ENCODE results near the gene CALM1. TPM values are rescaled to one million over a fixed set of nuclear protein-coding genes. Genes with fewer than 3 reads are reported as not detected.
A peak's percentile ranks its signal among the peaks of the same experiment; 100 is the strongest.

Gene CALM1
- total and polyA plus RNA-seq, 2 donors (not counting 3 experiments of a cell fraction or from before 2014, with no cell fraction given), result 476 to 731 TPM

DNA sequence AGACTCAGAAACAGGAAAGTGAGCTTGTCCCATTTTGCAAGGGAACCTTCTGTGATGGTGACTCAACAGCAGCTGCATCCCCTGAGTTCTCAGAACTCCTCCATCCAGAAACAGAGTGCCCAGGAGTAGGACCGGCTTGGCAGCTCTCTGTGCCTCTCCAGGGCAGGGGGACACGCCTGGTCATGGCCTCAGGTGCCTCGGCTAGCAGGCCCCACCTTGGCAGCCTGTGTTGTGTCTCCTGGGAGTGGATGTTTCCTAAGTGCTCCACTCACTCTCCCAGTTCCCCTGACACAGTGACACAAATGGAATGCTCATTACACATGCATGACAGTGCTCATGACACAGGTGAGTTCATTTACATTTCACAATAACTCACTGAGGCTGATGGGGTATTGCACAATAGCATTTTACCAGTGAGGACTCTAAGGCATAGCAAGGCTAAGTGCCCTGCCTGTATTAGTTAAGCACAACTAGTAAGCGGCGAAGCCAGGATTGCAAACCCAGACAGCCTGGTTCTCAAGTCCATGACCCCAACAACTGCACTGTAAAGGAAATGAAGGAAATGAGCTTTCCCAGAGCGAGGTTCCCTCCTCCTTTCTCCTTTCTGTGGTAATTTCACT is 47.4 kb downstream of the CALM1 start:
- Histone ChIP-seq H3K9me1 (replicated peaks; ENCODE audit: control insufficient read depth, extremely low read depth, insufficient read depth, low read length) (no peaks in the 10 kb centered on the region), H3K4me1 (ENCODE audit: control insufficient read depth, extremely low read depth, insufficient read depth, low read length) (peaks cover 7% of the 10 kb centered on the region), H3K27me3 (ENCODE audit: control insufficient read depth in 2 of 2, insufficient read depth in 2 of 2, low read length in 2 of 2) (no peaks in the 10 kb centered on the region), H3K4me2 (ENCODE audit: insufficient read depth, low read length) (no peak overlapping the region), H3K9ac (replicated peaks; ENCODE audit: extremely low read depth, insufficient read depth, low read length) (no peak overlapping the region), H3K27ac (ENCODE audit: insufficient read depth, low read depth, low read length) (no peak overlapping the region), H3K4me3 (replicated peaks in 1 of 3; ENCODE audit: insufficient read depth in 1 of 3, low read depth in 1 of 3, low read length in 3 of 3) (no peak overlapping the region), H3K9me3 (replicated peaks; ENCODE audit: control insufficient read depth, insufficient read depth, low read length) (no peaks in the 10 kb centered on the region), H2AFZ (ENCODE audit: low read depth, low read length) (no peak overlapping the region), H3K79me2 (ENCODE audit: control insufficient read depth, insufficient read depth, low read length) (no peaks in the 10 kb centered on the region), H4K20me1 (replicated peaks; ENCODE audit: control insufficient read depth, extremely low read depth, insufficient read depth, low read length) (no peaks in the 10 kb centered on the region), H3K36me3 (ENCODE audit: control insufficient read depth in 2 of 2, extremely low read depth in 1 of 2, insufficient read depth in 2 of 2, low read length in 2 of 2) (no peaks in the 10 kb centered on the region)
- peak; percentile 62 for FAIRE-seq
- CTCF ChIA-PET, result interaction anchor here (0.8 to 2.0 kb wide), 9 partner anchors 10 to 314 kb away, joined by 3 to 7 read pairs (median 4); no protein-coding TSS in a partner anchor
- TF ChIP-seq, protein P1, sequence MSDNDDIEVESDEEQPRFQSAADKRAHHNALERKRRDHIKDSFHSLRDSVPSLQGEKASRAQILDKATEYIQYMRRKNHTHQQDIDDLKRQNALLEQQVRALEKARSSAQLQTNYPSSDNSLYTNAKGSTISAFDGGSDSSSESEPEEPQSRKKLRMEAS (IDR thresholded peaks at IDR 0.05; ENCODE audit: insufficient read depth, insufficient read length), result no peak
- POLR2A ChIA-PET, result interaction anchor here (1.0 kb wide), 1 partner anchor 45 kb away, joined by 4 read pairs; no protein-coding TSS in a partner anchor
- peak; percentile 75 for DNase-seq (ENCODE audit: low read depth, low spot score)
- no TSS peak for BruUV-seq (replicated peaks)
- dilution Hi-C loops (cut with MboI; ENCODE audit: extremely low pct_ligation_motif_present, low sequenced_read_pairs), result no loop called here
- intact Hi-C loops (cut with micrococcal nuclease), result loop anchor here (1.0 kb wide), 2 partner anchors 17 to 35 kb away; no protein-coding TSS in a partner anchor

DNA sequence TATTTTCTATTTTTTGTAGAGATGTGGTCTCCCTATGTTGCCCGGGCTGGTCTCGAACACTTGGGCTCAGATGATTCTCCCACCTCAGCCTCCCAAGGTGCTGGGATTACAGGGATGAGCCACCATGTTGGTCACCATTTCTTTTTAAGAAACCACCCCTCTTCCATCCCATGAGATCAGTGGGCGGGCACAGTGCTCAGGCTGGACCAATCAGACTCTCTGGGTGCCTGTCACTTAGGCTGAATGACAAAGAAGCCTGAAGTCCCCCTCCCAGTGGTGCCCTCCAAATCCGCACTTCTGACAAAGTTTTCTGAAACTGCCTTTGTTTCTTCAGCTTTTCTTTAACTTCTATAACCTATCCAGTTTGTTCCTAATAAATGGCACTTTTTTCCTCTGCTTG is 48.2 kb downstream of the CALM1 start:
- no peaks in the 10 kb centered on the region for H3K36me3 ChIP-seq (ENCODE audit: control insufficient read depth in 2 of 2, extremely low read depth in 1 of 2, insufficient read depth in 2 of 2, low read length in 2 of 2)
- TSS peak; percentile 7 for BruUV-seq (replicated peaks)
- no peak overlapping the region for H3K4me3 ChIP-seq (replicated peaks in 1 of 3; ENCODE audit: insufficient read depth in 1 of 3, low read depth in 1 of 3, low read length in 3 of 3)
- H3K9ac ChIP-seq (replicated peaks; ENCODE audit: extremely low read depth, insufficient read depth, low read length), result no peak overlapping the region
- H3K9me1 ChIP-seq (replicated peaks; ENCODE audit: control insufficient read depth, extremely low read depth, insufficient read depth, low read length), result no peaks in the 10 kb centered on the region
- FAIRE-seq (no peak), DNase-seq (ENCODE audit: low read depth, low spot score) (no peak)
- H4K20me1 ChIP-seq (replicated peaks; ENCODE audit: control insufficient read depth, extremely low read depth, insufficient read depth, low read length), result no peaks in the 10 kb centered on the region
- H3K4me2 ChIP-seq (ENCODE audit: insufficient read depth, low read length), result no peak overlapping the region
- H2AFZ ChIP-seq (ENCODE audit: low read depth, low read length), result no peak overlapping the region
- TF ChIP-seq, protein P2, sequence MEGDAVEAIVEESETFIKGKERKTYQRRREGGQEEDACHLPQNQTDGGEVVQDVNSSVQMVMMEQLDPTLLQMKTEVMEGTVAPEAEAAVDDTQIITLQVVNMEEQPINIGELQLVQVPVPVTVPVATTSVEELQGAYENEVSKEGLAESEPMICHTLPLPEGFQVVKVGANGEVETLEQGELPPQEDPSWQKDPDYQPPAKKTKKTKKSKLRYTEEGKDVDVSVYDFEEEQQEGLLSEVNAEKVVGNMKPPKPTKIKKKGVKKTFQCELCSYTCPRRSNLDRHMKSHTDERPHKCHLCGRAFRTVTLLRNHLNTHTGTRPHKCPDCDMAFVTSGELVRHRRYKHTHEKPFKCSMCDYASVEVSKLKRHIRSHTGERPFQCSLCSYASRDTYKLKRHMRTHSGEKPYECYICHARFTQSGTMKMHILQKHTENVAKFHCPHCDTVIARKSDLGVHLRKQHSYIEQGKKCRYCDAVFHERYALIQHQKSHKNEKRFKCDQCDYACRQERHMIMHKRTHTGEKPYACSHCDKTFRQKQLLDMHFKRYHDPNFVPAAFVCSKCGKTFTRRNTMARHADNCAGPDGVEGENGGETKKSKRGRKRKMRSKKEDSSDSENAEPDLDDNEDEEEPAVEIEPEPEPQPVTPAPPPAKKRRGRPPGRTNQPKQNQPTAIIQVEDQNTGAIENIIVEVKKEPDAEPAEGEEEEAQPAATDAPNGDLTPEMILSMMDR (IDR thresholded peaks at IDR 0.05; ENCODE audit: extremely low read depth in 1 of 2, insufficient read depth in 1 of 2, low read depth in 1 of 2, low read length in 2 of 2), result no peak
- no peak for TF ChIP-seq MYC (IDR thresholded peaks at IDR 0.05; ENCODE audit: low read depth, low read length)
- TF ChIP-seq POLR2AphosphoS5 (IDR thresholded peaks at IDR 0.05; ENCODE audit: insufficient read depth, low read depth, low read length), result no peak
- no peak for TF ChIP-seq EZH2 (IDR thresholded peaks at IDR 0.05; ENCODE audit: borderline replicate concordance, low read depth, low read length, severe bottlenecking)
- no peak for TF ChIP-seq GATA2 (IDR thresholded peaks at IDR 0.05; ENCODE audit: insufficient read depth, insufficient read length, low read depth, low read length)
- TF ChIP-seq POLR2A (IDR thresholded peaks at IDR 0.05; ENCODE audit: low read depth, low read length), result no peak
- no peak for TF ChIP-seq JUN (IDR thresholded peaks at IDR 0.05; ENCODE audit: borderline replicate concordance, insufficient read depth, insufficient read length, low read depth)
- no peak for TF ChIP-seq FOS (IDR thresholded peaks at IDR 0.05; ENCODE audit: borderline replicate concordance, insufficient read depth, low read length)
- TF ChIP-seq, protein P1 (IDR thresholded peaks at IDR 0.05; ENCODE audit: insufficient read depth, insufficient read length), result no peak
- no peak overlapping the region for H3K27ac ChIP-seq (ENCODE audit: insufficient read depth, low read depth, low read length)
- H3K4me1 ChIP-seq (ENCODE audit: control insufficient read depth, extremely low read depth, insufficient read depth, low read length), result peaks cover 7% of the 10 kb centered on the region
- H3K27me3 ChIP-seq (ENCODE audit: control insufficient read depth in 2 of 2, insufficient read depth in 2 of 2, low read length in 2 of 2), result no peaks in the 10 kb centered on the region
- H3K79me2 ChIP-seq (ENCODE audit: control insufficient read depth, insufficient read depth, low read length), result no peaks in the 10 kb centered on the region
- no peaks in the 10 kb centered on the region for H3K9me3 ChIP-seq (replicated peaks; ENCODE audit: control insufficient read depth, insufficient read depth, low read length)
- ChIA-PET CTCF (interaction anchor here (0.8 to 2.0 kb wide), 7 partner anchors 9 to 313 kb away, joined by 3 to 7 read pairs (median 4); no protein-coding TSS in a partner anchor), POLR2A (interaction anchor here (1.0 kb wide), 1 partner anchor 45 kb away, joined by 4 read pairs; no protein-coding TSS in a partner anchor)
- dilution Hi-C loops (cut with MboI; ENCODE audit: extremely low pct_ligation_motif_present, low sequenced_read_pairs), result no loop called here
- intact Hi-C loops (cut with micrococcal nuclease), result no loop called here
